Measurements from ENCODE around the gene RND1. TPM values are rescaled to one million over a fixed set of nuclear protein-coding genes. Genes with fewer than 3 reads are reported as not detected.

RND1 gene
- total and polyA plus RNA-seq, 7 donors = 0.36 to 16.2 (median 5.2) TPM; not detected in 2

DNA sequence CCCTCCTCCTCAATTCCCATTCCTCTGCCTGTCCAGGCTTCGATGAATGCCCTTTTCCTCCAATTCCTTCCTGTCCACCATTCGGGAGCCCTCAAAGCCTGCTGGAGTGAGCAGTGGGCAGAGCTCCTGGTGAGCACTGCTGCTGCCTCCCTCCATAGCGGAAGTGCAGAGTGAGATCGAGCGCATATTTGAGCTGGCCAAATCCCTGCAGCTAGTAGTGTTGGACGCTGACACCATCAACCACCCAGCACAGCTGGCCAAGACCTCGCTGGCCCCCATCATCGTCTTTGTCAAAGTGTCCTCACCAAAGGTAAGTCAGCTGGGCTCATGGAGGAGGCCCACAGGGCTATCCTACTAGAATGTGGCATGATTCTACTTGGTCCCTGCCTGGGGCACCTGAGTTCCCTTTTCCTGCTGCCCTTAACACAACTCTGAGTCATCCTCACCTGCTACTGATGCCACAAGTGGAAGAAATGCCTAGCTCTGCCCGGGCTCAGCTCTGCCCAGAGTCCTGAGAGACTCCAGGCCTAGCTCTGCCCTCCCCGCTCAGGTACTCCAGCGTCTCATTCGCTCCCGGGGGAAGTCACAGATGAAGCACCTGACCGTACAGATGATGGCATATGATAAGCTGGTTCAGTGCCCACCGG, 39.3 kb downstream of the RND1 start:
- Histone ChIP-seq H3K9me3 (no peaks in the 10 kb centered on the region), H3K27me3 (no peaks in the 10 kb centered on the region), H3K4me3 (no peak overlapping the region), H3K4me1 (no peaks in the 10 kb centered on the region), H3K36me3 (peaks cover 18 to 65% (median 30%) of the 10 kb centered on the region in 4 donors), H3K27ac (no peak overlapping the region)
- no peak for TF ChIP-seq POLR2AphosphoS5 (IDR thresholded peaks at IDR 0.05)
- TF ChIP-seq, protein P1, sequence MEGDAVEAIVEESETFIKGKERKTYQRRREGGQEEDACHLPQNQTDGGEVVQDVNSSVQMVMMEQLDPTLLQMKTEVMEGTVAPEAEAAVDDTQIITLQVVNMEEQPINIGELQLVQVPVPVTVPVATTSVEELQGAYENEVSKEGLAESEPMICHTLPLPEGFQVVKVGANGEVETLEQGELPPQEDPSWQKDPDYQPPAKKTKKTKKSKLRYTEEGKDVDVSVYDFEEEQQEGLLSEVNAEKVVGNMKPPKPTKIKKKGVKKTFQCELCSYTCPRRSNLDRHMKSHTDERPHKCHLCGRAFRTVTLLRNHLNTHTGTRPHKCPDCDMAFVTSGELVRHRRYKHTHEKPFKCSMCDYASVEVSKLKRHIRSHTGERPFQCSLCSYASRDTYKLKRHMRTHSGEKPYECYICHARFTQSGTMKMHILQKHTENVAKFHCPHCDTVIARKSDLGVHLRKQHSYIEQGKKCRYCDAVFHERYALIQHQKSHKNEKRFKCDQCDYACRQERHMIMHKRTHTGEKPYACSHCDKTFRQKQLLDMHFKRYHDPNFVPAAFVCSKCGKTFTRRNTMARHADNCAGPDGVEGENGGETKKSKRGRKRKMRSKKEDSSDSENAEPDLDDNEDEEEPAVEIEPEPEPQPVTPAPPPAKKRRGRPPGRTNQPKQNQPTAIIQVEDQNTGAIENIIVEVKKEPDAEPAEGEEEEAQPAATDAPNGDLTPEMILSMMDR (IDR thresholded peaks at IDR 0.05) = no peak
- no peak for TF ChIP-seq POLR2A (IDR thresholded peaks at IDR 0.05)
- no peak for TF ChIP-seq EP300 (IDR thresholded peaks at IDR 0.05)
- intact Hi-C loops (cut with DNase I) = no loop called here
- WGBS, 2 donors = 88 to 90% methylated on average over 15 of the region's 15 CpGs
- no peak for DNase-seq

DNA sequence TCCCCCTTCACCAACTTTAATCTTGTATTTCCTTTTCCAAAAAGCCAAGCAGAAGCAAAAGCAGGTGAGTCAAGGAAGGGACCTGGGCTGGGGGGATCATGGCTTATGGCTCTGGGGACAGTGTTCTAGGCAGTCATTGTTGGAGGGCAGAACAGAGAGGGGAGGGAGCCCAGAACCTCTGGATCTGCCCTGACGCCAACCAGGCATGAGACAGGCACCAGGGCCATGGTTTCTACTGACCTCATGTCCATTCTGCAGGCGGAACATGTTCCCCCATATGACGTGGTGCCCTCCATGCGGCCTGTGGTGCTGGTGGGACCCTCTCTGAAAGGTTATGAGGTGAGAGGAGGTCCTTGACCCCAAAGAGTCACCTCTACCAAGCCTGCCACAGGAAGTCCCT, 40.8 kb downstream of the RND1 start:
- Histone ChIP-seq H3K27ac (no peak overlapping the region), H3K4me1 (peaks cover 0 to 1% (median 0%) of the 10 kb centered on the region in 4 donors), H3K27me3 (no peaks in the 10 kb centered on the region), H3K4me3 (no peak overlapping the region), H3K36me3 (peaks cover 5 to 51% (median 19%) of the 10 kb centered on the region in 4 donors), H3K9me3 (no peaks in the 10 kb centered on the region)
- TF ChIP-seq, protein P1 (IDR thresholded peaks at IDR 0.05) = no peak
- TF ChIP-seq POLR2A (IDR thresholded peaks at IDR 0.05) (no peak), POLR2AphosphoS5 (IDR thresholded peaks at IDR 0.05) (no peak), EP300 (IDR thresholded peaks at IDR 0.05) (no peak)
- WGBS, 2 donors = 94 to 96% methylated on average over 4 of the region's 4 CpGs
- intact Hi-C loops (cut with DNase I) = no loop called here
- no peak for DNase-seq

DNA sequence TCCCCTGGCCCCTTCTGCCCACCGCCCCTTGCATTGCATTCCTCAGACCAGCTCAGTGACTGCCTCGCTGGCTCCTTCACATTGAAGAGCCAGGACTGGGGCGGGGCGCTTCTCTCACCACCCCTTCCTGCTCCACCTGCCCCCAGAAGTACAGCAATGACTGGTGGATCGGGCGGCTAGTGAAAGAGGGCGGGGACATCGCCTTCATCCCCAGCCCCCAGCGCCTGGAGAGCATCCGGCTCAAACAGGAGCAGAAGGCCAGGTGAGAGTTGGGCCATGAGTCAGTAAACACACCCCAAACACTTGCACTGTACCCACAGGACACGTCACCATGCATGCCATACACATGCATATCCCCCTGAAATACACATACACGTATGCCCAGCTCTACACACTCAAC, 41.6 kb downstream of the RND1 start:
- TF ChIP-seq, protein P1 (IDR thresholded peaks at IDR 0.05) = no peak
- TF ChIP-seq EP300 (IDR thresholded peaks at IDR 0.05) (no peak), POLR2AphosphoS5 (IDR thresholded peaks at IDR 0.05) (no peak), POLR2A (IDR thresholded peaks at IDR 0.05) (no peak)
- H3K27ac ChIP-seq = no peak overlapping the region
- no peaks in the 10 kb centered on the region for H3K9me3 ChIP-seq
- intact Hi-C loops (cut with DNase I) = no loop called here
- no peak for DNase-seq
- H3K4me3 ChIP-seq = no peak overlapping the region
- no peaks in the 10 kb centered on the region for H3K27me3 ChIP-seq
- peaks cover 0 to 9% (median 2%) of the 10 kb centered on the region in 4 donors for H3K4me1 ChIP-seq
- 71 to 75% methylated on average over 12 of the region's 12 CpGs for WGBS, 2 donors
- H3K36me3 ChIP-seq = peaks cover 5 to 43% (median 19%) of the 10 kb centered on the region in 4 donors

DNA sequence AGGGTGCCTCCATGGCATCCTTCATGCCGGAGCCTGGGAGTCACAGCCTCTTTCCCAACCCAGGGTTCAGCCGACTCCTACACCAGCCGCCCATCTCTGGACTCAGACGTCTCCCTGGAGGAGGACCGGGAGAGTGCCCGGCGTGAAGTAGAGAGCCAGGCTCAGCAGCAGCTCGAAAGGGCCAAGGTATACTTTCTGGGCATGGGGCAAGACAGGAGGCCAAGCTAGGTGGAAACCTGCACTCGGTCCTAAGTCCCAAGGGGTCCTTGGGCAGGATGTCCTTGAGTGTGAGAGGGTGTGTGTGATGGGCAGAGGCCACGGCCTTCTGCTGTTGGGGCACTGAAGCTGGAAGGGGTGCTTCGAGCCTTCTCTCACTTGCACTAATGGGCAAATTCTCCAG, 42.4 kb downstream of the RND1 start:
- Histone ChIP-seq H3K9me3 (no peaks in the 10 kb centered on the region), H3K4me3 (no peak overlapping the region), H3K27me3 (no peaks in the 10 kb centered on the region), H3K36me3 (peaks cover 5 to 35% (median 13%) of the 10 kb centered on the region in 4 donors), H3K27ac (no peak overlapping the region), H3K4me1 (peaks cover 0 to 13% (median 8%) of the 10 kb centered on the region in 4 donors)
- TF ChIP-seq, protein P1 (IDR thresholded peaks at IDR 0.05) = no peak
- DNase-seq = no peak
- WGBS, 2 donors = 94 to 95% methylated on average over 11 of the region's 11 CpGs
- intact Hi-C loops (cut with DNase I) = no loop called here

DNA sequence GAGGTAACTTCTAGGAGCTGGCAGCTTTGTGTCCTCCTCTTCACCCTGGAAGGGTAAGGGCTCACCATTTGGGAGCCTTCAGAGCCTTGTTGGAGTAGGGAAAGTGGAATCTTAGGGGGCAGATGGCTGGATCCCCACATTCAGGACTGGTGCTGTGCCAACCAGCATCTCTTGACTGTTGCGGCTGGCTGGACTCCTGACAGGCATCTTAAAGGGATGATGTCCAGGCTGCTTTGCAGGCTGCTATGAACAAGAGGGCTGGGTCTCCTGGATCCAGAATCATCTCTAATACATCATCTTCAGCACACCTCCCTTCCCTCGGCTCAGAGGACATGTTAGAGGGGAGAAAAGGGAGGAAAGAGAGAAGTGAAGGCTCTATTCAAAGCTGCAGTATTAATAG, 43.0 kb downstream of the RND1 start:
- H3K36me3 ChIP-seq = peaks cover 3 to 29% (median 10%) of the 10 kb centered on the region in 4 donors
- no peaks in the 10 kb centered on the region for H3K9me3 ChIP-seq
- intact Hi-C loops (cut with DNase I) = no loop called here
- no peaks in the 10 kb centered on the region for H3K27me3 ChIP-seq
- TF ChIP-seq POLR2AphosphoS5 (IDR thresholded peaks at IDR 0.05) (no peak), EP300 (IDR thresholded peaks at IDR 0.05) (no peak), POLR2A (IDR thresholded peaks at IDR 0.05) (no peak)
- TF ChIP-seq, protein P1 (IDR thresholded peaks at IDR 0.05) = no peak
- no peak overlapping the region for H3K27ac ChIP-seq
- WGBS, 2 donors = 51 to 76% methylated on average over 2 of the region's 2 CpGs
- peaks cover 0 to 16% (median 12%) of the 10 kb centered on the region in 4 donors for H3K4me1 ChIP-seq
- H3K4me3 ChIP-seq = no peak overlapping the region
- DNase-seq = no peak
